IPS-18a (cell line): Measurements from ENCODE around the gene CHL1.

Experiments
- H3K27ac ChIP-seq: one replicate; pipeline ENCODE4 v1.5.1; 2013; ENCODE audit warnings: low read length
- H3K27me3 ChIP-seq: one replicate; pipeline ENCODE4 v1.6.1; 2013; ENCODE audit warnings: mild to moderate bottlenecking, low read length; ENCODE audit not compliant: control insufficient read depth, insufficient read depth
- H3K36me3 ChIP-seq: one replicate; pipeline ENCODE4 v1.6.1; 2013; ENCODE audit warnings: low read depth, low read length; ENCODE audit not compliant: control insufficient read depth
- H3K4me1 ChIP-seq: one replicate; pipeline ENCODE4 v1.6.1; 2013; ENCODE audit warnings: low read depth, low read length; ENCODE audit not compliant: control insufficient read depth
- H3K4me3 ChIP-seq: one replicate; pipeline ENCODE4 v1.5.1; 2013; ENCODE audit warnings: low read length
- H3K9ac ChIP-seq: one replicate; pipeline ENCODE4 v1.6.1; 2013; ENCODE audit warnings: mild to moderate bottlenecking, low read length, moderate library complexity
- H3K9me3 ChIP-seq: one replicate; pipeline ENCODE4 v1.6.1; 2013; ENCODE audit warnings: low read depth, low read length; ENCODE audit not compliant: control insufficient read depth

Gene CHL1

DNA sequence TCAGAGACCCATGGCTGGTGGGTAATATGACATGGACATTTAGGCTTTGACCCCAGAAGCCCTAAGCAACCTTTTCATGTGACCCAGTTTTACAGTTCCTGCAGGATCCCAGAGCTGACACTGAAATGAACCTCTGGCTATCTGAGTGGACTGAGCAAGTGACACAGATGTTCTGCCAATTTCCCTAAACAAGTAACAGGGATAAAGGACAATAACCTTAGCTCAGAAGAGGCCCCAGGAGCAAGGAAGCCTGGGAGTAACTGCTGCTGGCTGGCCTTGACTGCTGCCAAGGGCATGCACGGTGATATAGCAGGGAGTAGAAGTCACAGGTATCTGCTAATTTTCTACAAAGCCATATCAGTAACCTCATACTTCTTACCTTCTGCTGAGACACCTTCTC is 177.9 kb downstream of the CHL1 start:
- Histone ChIP-seq H3K36me3 (no peaks in the 10 kb centered on the region), H3K9me3 (no peaks in the 10 kb centered on the region), H3K4me1 (no peaks in the 10 kb centered on the region), H3K4me3 (no peak overlapping the region), H3K27me3 (no peaks in the 10 kb centered on the region), H3K9ac (no peak overlapping the region), H3K27ac (no peak overlapping the region)

DNA sequence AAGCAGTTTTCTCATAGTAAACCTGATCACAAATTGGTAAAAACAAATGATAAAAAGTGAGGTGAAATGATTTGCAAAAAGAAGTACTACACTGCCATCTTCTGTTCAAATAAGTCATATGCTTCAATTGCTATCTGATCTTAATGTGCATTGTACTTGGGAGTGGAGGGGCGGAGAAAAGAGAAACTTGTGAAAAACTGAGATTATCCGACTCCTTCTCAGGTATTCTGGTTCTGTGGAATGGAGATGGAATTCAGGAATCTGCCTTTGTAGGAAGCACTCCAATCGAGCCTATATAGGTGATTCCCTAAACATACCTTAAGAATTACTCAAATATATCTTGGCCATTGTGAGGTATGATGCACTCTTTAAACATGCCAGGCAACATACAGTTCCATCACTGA is 180.6 kb downstream of the CHL1 start:
- Histone ChIP-seq H3K4me3 (no peak overlapping the region), H3K36me3 (no peaks in the 10 kb centered on the region), H3K9ac (no peak overlapping the region), H3K27ac (no peak overlapping the region), H3K27me3 (no peaks in the 10 kb centered on the region), H3K4me1 (no peaks in the 10 kb centered on the region), H3K9me3 (no peaks in the 10 kb centered on the region)

- H3K9ac ChIP-seq, result no peak overlapping the region
- H3K27ac ChIP-seq, result no peak overlapping the region
- no peaks in the 10 kb centered on the region for H3K36me3 ChIP-seq
- H3K4me1 ChIP-seq, result no peaks in the 10 kb centered on the region
- no peaks in the 10 kb centered on the region for H3K27me3 ChIP-seq
- H3K4me3 ChIP-seq, result no peak overlapping the region
- H3K9me3 ChIP-seq, result no peaks in the 10 kb centered on the region
These were observed 184.2 kb downstream of the CHL1 start for GRCh38 chr3:380801-381200.

DNA sequence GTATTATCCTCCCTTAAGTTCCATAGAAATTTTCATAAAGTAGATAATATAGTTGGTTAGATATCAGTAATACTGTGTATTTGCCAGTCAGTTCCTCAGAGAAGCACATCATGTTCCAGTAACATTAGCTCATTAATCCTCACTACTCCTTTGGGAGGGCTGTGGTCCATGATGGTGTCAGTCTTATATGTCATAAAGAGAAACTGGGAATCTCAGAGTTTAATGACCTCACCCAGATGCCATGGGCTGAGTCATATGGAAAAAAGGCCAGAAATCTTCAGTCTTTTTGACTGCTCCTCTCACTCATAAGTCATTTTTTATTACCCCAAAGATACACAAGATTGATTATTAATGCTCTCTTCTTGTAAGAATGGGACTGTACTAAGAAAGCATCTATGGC is 188.6 kb downstream of the CHL1 start:
- H3K4me1 ChIP-seq, result no peaks in the 10 kb centered on the region
- no peaks in the 10 kb centered on the region for H3K27me3 ChIP-seq
- no peak overlapping the region for H3K4me3 ChIP-seq
- H3K36me3 ChIP-seq, result no peaks in the 10 kb centered on the region
- no peak overlapping the region for H3K27ac ChIP-seq
- no peaks in the 10 kb centered on the region for H3K9me3 ChIP-seq
- H3K9ac ChIP-seq, result no peak overlapping the region

- Histone ChIP-seq H3K4me3 (no peak overlapping the region), H3K4me1 (no peaks in the 10 kb centered on the region), H3K9me3 (no peaks in the 10 kb centered on the region), H3K27ac (no peak overlapping the region), H3K9ac (no peak overlapping the region), H3K36me3 (no peaks in the 10 kb centered on the region), H3K27me3 (no peaks in the 10 kb centered on the region)
These were observed 198.2 kb downstream of the CHL1 start for GRCh38 chr3:394775-395174.

DNA sequence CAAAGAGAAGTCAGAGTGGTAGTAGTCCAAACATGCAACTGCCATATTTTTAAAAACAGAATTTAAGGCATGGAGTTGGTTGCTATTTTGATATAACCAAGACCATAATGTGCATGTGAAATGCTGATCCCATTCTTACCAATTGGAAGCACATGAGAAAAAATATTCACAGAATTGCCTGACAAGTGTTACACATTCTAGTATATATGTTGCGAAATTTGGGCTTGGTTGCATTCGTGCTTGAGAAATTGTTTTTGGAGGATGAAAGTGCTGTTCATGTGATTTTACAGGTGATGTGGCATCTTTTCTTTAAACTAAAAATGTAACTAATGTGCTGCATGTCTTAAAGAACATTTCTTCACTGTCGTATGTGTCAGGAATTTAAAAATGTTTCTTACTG is 199.7 kb downstream of the CHL1 start:
- no peak overlapping the region for H3K4me3 ChIP-seq
- no peaks in the 10 kb centered on the region for H3K27me3 ChIP-seq
- no peak overlapping the region for H3K9ac ChIP-seq
- H3K9me3 ChIP-seq, result no peaks in the 10 kb centered on the region
- H3K27ac ChIP-seq, result no peak overlapping the region
- no peaks in the 10 kb centered on the region for H3K4me1 ChIP-seq
- no peaks in the 10 kb centered on the region for H3K36me3 ChIP-seq

DNA sequence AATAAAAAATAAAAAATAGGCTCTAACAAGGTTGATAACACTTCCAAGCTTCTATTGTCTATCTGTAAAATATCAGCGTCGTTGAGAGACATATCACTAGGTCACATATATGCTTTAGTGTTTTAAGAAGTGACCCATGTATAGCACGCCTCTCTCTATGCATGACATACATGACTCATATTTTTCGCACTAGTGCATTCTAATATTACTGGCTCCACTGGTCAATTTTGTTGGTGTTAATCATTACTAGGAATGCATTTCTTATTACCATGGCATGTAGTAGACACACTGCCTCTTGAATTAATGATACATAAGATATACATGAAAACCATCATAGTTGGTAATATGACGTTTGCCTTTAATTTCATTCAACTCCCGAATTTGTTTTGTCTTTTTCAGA is 203.1 kb downstream of the CHL1 start:
- Histone ChIP-seq H3K9ac (no peak overlapping the region), H3K9me3 (no peaks in the 10 kb centered on the region), H3K4me1 (no peaks in the 10 kb centered on the region), H3K36me3 (no peaks in the 10 kb centered on the region), H3K27ac (no peak overlapping the region), H3K4me3 (no peak overlapping the region), H3K27me3 (no peaks in the 10 kb centered on the region)

GRCh38 chr3:403826-404225 is 207.3 kb downstream of the CHL1 start:
- no peak overlapping the region for H3K9ac ChIP-seq
- H3K4me3 ChIP-seq, result no peak overlapping the region
- no peaks in the 10 kb centered on the region for H3K9me3 ChIP-seq
- no peaks in the 10 kb centered on the region for H3K36me3 ChIP-seq
- H3K27me3 ChIP-seq, result no peaks in the 10 kb centered on the region
- H3K4me1 ChIP-seq, result no peaks in the 10 kb centered on the region
- no peak overlapping the region for H3K27ac ChIP-seq

DNA sequence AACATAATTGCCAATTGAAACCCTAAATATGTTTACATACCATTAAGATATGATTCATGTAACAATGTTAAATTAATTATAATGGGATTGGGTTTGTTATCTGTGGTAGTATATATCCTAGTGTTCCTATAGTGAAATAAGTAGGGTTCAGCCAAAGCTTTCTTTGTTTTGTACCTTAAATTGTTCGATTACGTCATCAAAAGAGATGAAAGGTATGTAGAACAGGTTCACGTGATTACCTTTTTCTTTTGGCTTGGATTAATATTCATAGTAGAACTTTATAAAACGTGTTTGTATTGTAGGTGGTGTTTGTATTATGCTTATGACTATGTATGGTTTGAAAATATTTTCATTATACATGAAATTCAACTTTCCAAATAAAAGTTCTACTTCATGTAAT is 212.4 kb downstream of the CHL1 start:
- Histone ChIP-seq H3K36me3 (no peaks in the 10 kb centered on the region), H3K4me1 (no peaks in the 10 kb centered on the region), H3K9ac (no peak overlapping the region), H3K9me3 (no peaks in the 10 kb centered on the region), H3K4me3 (no peak overlapping the region), H3K27me3 (no peaks in the 10 kb centered on the region), H3K27ac (no peak overlapping the region)

DNA sequence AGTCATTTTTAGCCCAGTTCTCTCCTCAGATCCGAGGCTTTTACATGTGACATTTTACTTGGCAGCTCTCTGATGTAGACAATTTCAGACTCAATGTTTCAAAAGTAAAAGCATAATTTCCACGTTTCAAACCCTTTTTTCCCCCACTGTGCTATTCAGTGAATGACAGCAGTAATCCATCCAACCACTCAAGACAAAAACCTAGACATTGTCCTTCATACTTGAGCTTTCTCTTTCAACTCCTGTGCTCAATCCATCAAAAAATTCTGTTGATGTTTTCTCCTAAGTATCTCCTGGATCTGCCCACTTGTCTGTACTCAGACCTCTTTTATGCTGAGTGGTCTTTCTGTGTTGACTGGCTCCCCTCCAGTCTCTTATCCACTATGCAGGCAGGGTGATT is 214.7 kb downstream of the CHL1 start:
- Histone ChIP-seq H3K27ac (no peak overlapping the region), H3K9ac (no peak overlapping the region), H3K9me3 (no peaks in the 10 kb centered on the region), H3K4me1 (no peaks in the 10 kb centered on the region), H3K27me3 (no peaks in the 10 kb centered on the region), H3K36me3 (no peaks in the 10 kb centered on the region), H3K4me3 (no peak overlapping the region)

DNA sequence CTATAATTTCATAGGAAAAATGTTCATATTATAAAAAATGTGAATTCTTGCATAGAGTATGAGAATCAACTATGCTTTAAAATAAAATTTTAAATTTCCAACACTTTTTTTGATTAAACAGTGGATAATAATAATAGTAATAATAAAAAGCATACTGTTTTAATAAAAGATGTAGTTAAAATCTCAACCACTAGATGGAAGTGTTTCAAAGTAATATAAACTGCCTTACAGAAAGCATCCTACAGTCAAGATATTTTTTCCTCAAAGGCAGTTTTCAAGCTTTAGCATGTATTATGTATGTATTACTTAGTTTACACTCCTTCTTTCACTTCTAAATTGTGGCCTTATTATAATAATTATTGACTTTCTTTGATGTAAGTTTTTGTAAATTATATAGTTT is 217.5 kb downstream of the CHL1 start:
- Histone ChIP-seq H3K9ac (no peak overlapping the region), H3K27me3 (peaks cover 22% of the 10 kb centered on the region), H3K4me3 (no peak overlapping the region), H3K9me3 (no peaks in the 10 kb centered on the region), H3K27ac (no peak overlapping the region), H3K4me1 (no peaks in the 10 kb centered on the region), H3K36me3 (no peaks in the 10 kb centered on the region)

DNA sequence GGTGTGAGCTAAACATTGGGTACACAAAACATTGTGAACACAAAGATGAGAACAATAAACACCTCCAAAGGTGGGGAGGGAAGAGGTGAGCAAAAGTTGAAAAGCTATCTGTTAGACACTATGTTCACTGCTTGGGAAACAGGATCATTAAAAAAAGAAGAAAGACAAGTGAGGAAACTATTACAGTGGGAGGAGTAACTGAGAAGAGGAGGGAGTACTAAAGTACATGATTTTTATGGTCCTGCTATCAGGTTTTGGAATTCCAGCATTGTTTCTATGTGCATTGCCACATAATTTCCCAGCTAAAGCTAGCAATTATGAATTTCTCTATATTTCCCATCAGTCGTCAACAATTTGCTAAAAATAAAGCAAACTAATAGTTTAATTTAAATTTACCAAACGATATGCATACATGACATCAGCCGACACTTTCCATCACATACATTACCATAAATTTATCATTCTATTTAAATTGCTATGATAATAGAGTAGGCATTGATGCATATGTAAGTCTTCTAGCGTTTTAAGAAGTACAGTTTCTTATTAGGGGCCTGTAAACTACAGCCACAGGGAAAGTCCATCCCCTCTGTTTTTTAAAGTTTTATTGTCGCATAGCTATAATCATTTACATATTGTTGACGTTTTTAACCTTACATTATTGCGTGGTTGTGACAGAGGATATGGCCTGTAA is 221.8 kb downstream of the CHL1 start:
- H3K9ac ChIP-seq, result no peak overlapping the region
- no peak overlapping the region for H3K4me3 ChIP-seq
- H3K9me3 ChIP-seq, result no peaks in the 10 kb centered on the region
- H3K4me1 ChIP-seq, result no peaks in the 10 kb centered on the region
- H3K27me3 ChIP-seq, result peaks cover 39% of the 10 kb centered on the region
- no peaks in the 10 kb centered on the region for H3K36me3 ChIP-seq
- H3K27ac ChIP-seq, result no peak overlapping the region
